Left lung (tissue), 10 donors: ENCODE data around the gene C21orf58. TPM values are rescaled to one million over a fixed set of nuclear protein-coding genes. Genes with fewer than 3 reads are reported as not detected.

Experiments
- ATAC-seq: fragments of 200-7000 bp; cut with Tn5 transposase; one replicate; pipeline ENCODE4 v1.9.1; 2020; ENCODE audit warnings: moderate library complexity
- DNase-seq, 4 donors: peaks; one replicate each; pipeline ENCODE4 v3.0.0-alpha.2; 2013 to 2020
- H3K27ac ChIP-seq, 2 donors: fragments of 200-600 bp; sonication (generic) in 1 of 2; one replicate each; pipeline versions ENCODE4 v1.5.0 to v1.8.0; 2020 to 2021
- H3K27me3 ChIP-seq, 2 donors: fragments of 200-600 bp; sonication (generic) in 1 of 2; one replicate each; pipeline versions ENCODE4 v1.5.0 to v1.8.0; 2020 to 2021
- H3K36me3 ChIP-seq, 2 donors: fragments of 200-600 bp; sonication (generic) in 1 of 2; one replicate each; pipeline versions ENCODE4 v1.5.0 to v1.8.0; 2020 to 2021
- H3K4me1 ChIP-seq, 2 donors: fragments of 200-600 bp; one replicate each; pipeline ENCODE4 v1.8.0; 2021
- H3K4me3 ChIP-seq, 2 donors: fragments of 200-600 bp; sonication (generic) in 1 of 2; one replicate each; pipeline versions ENCODE4 v1.5.0 to v1.8.0; 2020 to 2021; ENCODE audit warnings: mild to moderate bottlenecking in 1 of 2
- H3K9me3 ChIP-seq, 2 donors: fragments of 200-600 bp; sonication (generic) in 1 of 2; one replicate each; pipeline versions ENCODE4 v1.5.0 to v1.8.0; 2020 to 2021
- intact Hi-C, 2 donors: fragments of 100-400 bp; cut with DNase I; formaldehyde crosslinking; loops; one replicate each; pipeline versions ENCODE4 v1.11.2 to v1.14.2; 2022
- polyA plus RNA-seq, 6 donors: library from polyadenylated mRNA; unstranded; fragments of 120-200 nt; gene quantifications; one replicate each; pipeline ENCODE4 v1.2.1, GENCODE V29; 2013; ENCODE audit not compliant: insufficient read length in 6 of 6
- total RNA-seq, 2 donors: library from RNA; stranded (reverse); fragmentation: NEBNext Ultra II Directional; extraction: Animal tissue kit (Norgen Biotek cat#: 25700); gene quantifications; one replicate each; pipeline ENCODE4 v1.2.1, GENCODE V29; 2021
- TF ChIP-seq, protein P1 (sequence below), 2 donors: fragments of 200-600 bp; sonication (generic) in 1 of 2; IDR thresholded peaks; one replicate each; pipeline versions ENCODE4 v1.5.0 to v1.8.0; 2021; ENCODE audit warnings: antibody characterized with exemption in 2 of 2
- donor health status: DM: no; HTN: yes; CAD: no.
- donor health status: DM: no; HTN: no; CAD: no.

The C21orf58 gene
- total and polyA plus RNA-seq, 8 donors, result 5.8 to 24.6 (median 19.4) TPM

DNA sequence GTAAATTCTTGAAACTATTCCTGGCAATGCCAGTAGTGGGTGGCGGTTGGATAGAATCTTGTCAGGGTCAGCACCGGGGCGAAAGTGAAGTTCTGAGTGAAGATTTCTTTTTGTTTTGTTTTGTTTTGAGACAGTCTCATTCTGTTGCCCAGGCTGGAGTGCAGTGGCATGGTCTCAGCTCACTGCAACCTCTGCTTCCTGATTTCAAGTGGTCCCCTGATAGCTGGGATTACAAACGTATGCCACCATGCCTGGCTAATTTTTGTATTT, 33.6 kb upstream of the C21orf58 start:
- ATAC-seq (no peak), DNase-seq (no peak)
- TF ChIP-seq, protein P1, sequence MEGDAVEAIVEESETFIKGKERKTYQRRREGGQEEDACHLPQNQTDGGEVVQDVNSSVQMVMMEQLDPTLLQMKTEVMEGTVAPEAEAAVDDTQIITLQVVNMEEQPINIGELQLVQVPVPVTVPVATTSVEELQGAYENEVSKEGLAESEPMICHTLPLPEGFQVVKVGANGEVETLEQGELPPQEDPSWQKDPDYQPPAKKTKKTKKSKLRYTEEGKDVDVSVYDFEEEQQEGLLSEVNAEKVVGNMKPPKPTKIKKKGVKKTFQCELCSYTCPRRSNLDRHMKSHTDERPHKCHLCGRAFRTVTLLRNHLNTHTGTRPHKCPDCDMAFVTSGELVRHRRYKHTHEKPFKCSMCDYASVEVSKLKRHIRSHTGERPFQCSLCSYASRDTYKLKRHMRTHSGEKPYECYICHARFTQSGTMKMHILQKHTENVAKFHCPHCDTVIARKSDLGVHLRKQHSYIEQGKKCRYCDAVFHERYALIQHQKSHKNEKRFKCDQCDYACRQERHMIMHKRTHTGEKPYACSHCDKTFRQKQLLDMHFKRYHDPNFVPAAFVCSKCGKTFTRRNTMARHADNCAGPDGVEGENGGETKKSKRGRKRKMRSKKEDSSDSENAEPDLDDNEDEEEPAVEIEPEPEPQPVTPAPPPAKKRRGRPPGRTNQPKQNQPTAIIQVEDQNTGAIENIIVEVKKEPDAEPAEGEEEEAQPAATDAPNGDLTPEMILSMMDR (IDR thresholded peaks at IDR 0.05), result no peak
- no peaks in the 10 kb centered on the region for H3K4me1 ChIP-seq
- no peaks in the 10 kb centered on the region for H3K9me3 ChIP-seq
- no peak overlapping the region for H3K27ac ChIP-seq
- H3K4me3 ChIP-seq, result no peak overlapping the region
- no peaks in the 10 kb centered on the region for H3K27me3 ChIP-seq
- intact Hi-C loops, result no loop called here
- H3K36me3 ChIP-seq, result peaks cover 0 to 95% of the 10 kb centered on the region in 2 donors

GRCh38 chr21:46356494-46357334, 33.0 kb upstream of the C21orf58 start:
- ATAC-seq (no peak), DNase-seq (peak in 1 of 4 donors; percentile 61)
- TF ChIP-seq, protein P1 (IDR thresholded peaks at IDR 0.05), result no peak
- intact Hi-C loops, result no loop called here
- Histone ChIP-seq H3K4me3 (no peak overlapping the region), H3K4me1 (no peaks in the 10 kb centered on the region), H3K9me3 (no peaks in the 10 kb centered on the region), H3K27me3 (no peaks in the 10 kb centered on the region), H3K27ac (no peak overlapping the region), H3K36me3 (peaks cover 0 to 95% of the 10 kb centered on the region in 2 donors)

DNA sequence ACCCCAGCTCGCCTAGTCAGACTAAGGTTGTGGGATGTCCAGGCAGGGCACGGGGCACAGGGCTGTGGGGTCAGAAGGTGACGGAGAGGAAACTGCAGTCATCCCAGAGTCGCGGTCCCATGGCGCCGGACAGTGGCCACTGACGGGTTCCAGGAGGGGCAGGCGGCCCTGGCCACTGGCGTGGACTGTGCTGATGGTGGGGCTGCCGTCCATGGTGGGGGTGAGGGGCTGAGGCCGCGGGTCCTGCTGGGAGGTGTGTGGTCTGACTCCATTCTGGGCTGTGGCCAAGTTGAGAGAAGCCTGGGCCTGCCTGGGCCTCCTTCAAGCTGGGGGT, 32.3 kb upstream of the C21orf58 start:
- peak in 1 of 4 donors; percentile 79 for DNase-seq

DNA sequence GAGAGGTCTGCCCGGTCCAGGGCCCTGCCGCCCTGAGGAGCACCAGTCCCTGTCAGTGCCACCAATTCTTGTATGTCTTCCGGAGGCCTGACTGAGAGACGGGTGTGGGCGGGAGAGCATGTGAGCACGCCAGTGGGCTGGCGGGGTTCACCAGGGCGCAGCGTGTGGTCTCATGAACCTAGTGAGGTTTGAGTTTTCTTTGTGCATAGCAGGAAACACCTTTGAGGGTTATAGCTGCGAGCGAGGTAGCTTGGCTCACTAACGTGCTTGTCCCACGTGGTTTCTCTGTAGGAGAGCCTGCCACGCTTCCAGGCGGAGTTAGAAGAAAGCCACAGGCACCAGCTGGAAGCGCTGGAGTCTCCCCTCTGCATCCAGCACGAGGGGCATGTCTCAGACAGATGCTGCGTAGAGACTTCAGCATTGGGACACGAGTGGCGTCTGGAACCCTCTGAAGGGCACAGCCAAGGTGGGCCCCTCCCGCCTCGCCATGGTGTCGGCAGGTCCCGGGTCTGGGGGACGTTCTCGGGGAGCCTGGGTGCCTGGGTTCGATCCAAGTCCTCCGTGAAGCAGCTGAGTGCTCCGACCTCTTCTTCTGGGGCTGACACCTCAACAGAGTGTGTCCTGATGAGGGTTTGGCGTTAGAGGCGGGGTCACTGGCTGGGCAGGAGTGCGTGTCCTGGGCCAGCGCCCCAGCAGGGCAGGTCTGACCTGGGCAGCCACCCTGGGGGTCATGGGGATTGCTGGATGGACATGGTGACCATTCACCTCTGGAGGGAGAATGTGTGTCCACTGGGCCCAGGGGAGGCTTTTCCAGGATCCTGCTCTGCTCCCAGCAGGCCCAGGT, 31.7 kb upstream of the C21orf58 start:
- H3K4me3 ChIP-seq, result no peak overlapping the region
- DNase-seq (peak in 1 of 4 donors; percentile 41), ATAC-seq (no peak)
- peaks cover 0 to 95% of the 10 kb centered on the region in 2 donors for H3K36me3 ChIP-seq
- H3K9me3 ChIP-seq, result no peaks in the 10 kb centered on the region
- H3K4me1 ChIP-seq, result no peaks in the 10 kb centered on the region
- H3K27me3 ChIP-seq, result no peaks in the 10 kb centered on the region
- TF ChIP-seq, protein P1 (IDR thresholded peaks at IDR 0.05), result no peak
- intact Hi-C loops, result no loop called here
- no peak overlapping the region for H3K27ac ChIP-seq

More for the DNA sequence above, 32.3 kb upstream of the C21orf58 start:
- intact Hi-C loops, result no loop called here
- Histone ChIP-seq H3K4me1 (no peaks in the 10 kb centered on the region), H3K36me3 (peaks cover 0 to 95% of the 10 kb centered on the region in 2 donors), H3K4me3 (no peak overlapping the region), H3K27me3 (no peaks in the 10 kb centered on the region), H3K27ac (no peak overlapping the region), H3K9me3 (no peaks in the 10 kb centered on the region)
- no peak for ATAC-seq
- TF ChIP-seq, protein P1 (IDR thresholded peaks at IDR 0.05), result no peak

GRCh38 chr21:46354518-46354917, 30.8 kb upstream of the C21orf58 start:
- no peaks in the 10 kb centered on the region for H3K4me1 ChIP-seq
- TF ChIP-seq, protein P1 (IDR thresholded peaks at IDR 0.05), result no peak
- peaks cover 0 to 98% of the 10 kb centered on the region in 2 donors for H3K36me3 ChIP-seq
- DNase-seq, result peak in 1 of 4 donors; percentile 72
- H3K27me3 ChIP-seq, result no peaks in the 10 kb centered on the region
- ATAC-seq, result no peak
- no peak overlapping the region for H3K4me3 ChIP-seq
- no peak overlapping the region for H3K27ac ChIP-seq
- intact Hi-C loops, result no loop called here
- H3K9me3 ChIP-seq, result no peaks in the 10 kb centered on the region
